HCT116 (cell line): ENCODE measurements around the gene SCN3A. TPM values are rescaled to one million over a fixed set of nuclear protein-coding genes. Genes with fewer than 3 reads are reported as not detected.

ENCODE experiments used
- ATAC-seq: fragments of 200-7000 bp; cut with Tn5 transposase; 2 replicates; pipeline ENCODE4 v1.9.1; 2020; ENCODE audit warnings: mild to moderate bottlenecking, moderate library complexity
- BruUV-seq: library from RNA; stranded (reverse); fragments of 400-500 nt; replicated peaks from 2 replicates; lab custom pipeline; 2021; lab: Mats Ljungman, UMichigan
- CTCF ChIA-PET: fragments of 300-600 bp; sonication (Branson Sonifier 250); formaldehyde crosslinking; loops from one replicate; lab custom pipeline; 2021; ENCODE audit warnings: antibody characterized with exemption; lab: Charles Lee
- POLR2A ChIA-PET: fragments of 300-600, 350-600 bp; sonication (Branson Sonifier 250); formaldehyde crosslinking; loops from one replicate; lab custom pipeline; 2021; ENCODE audit warnings: antibody characterized with exemption; lab: Charles Lee
- RAD21 ChIA-PET, 2 experiments: fragments of 300-600 bp; sonication (Branson Sonifier 250); formaldehyde crosslinking; loops; one replicate each; lab custom pipeline; 2023; ENCODE audit warnings: low total read pairs in 2 of 2; ENCODE audit not compliant: uncharacterized antibody in 2 of 2, unreplicated experiment in 2 of 2, low non-redundant PET in 1 of 2; lab: Charles Lee
- DNase-seq: peaks from one replicate; pipeline ENCODE4 v3.0.0-alpha.2; 2010; ENCODE audit warnings: low read depth, low spot score
- H2AFZ ChIP-seq: fragments of 200-600 bp; shearing (Covaris generic), sonication (generic); 2 replicates; pipeline ENCODE4 v1.6.1; 2017; ENCODE audit warnings: low read depth, mixed run types, mixed read lengths, antibody characterized with exemption, low read length; ENCODE audit not compliant: poor library complexity, severe bottlenecking
- H3K27ac ChIP-seq: 2 replicates; pipeline ENCODE4 v1.5.1; 2012; ENCODE audit warnings: low read depth, low read length
- H3K27me3 ChIP-seq: fragments of 200-600 bp; sonication (generic); 2 replicates; pipeline ENCODE4 v1.6.1; 2016; ENCODE audit warnings: mixed run types, low read length, mixed read lengths; ENCODE audit not compliant: insufficient read depth
- H3K36me3 ChIP-seq, 2 experiments: fragments of 200-500 bp in 1 of 2; fragments of 200-600 bp in 1 of 2; sonication (Bioruptor generic) in 1 of 2; sonication (generic) in 1 of 2; 2 replicates each; pipeline versions ENCODE4 v1.5.1 to v1.6.1; 2014 to 2016; ENCODE audit warnings: low read length in 2 of 2, inconsistent platforms in 1 of 2, mixed read lengths in 1 of 2, mixed run types in 1 of 2; ENCODE audit not compliant: insufficient read depth in 2 of 2, control insufficient read depth in 1 of 2
- H3K4me1 ChIP-seq, 2 experiments: fragments of 200-600 bp in 1 of 2; sonication (generic) in 1 of 2; 2 replicates each; pipeline versions ENCODE4 v1.5.1 to v1.6.1; 2012 to 2017; ENCODE audit warnings: low read length in 2 of 2, inconsistent platforms in 1 of 2, mild to moderate bottlenecking in 1 of 2, mixed read lengths in 1 of 2, mixed run types in 1 of 2, moderate library complexity in 1 of 2; ENCODE audit not compliant: insufficient read depth in 2 of 2, control insufficient read depth in 1 of 2
- H3K4me2 ChIP-seq: fragments of 200-600 bp; sonication (generic); 2 replicates; pipeline ENCODE4 v1.6.1; 2017; ENCODE audit warnings: mixed run types, low read length, mixed read lengths
- H3K4me3 ChIP-seq, 2 experiments: fragments of 200-600 bp in 1 of 2; sonication (generic) in 1 of 2; replicated peaks in 1 of 2; 2 replicates each; pipeline ENCODE4 v1.5.1; 2011 to 2016; ENCODE audit warnings: low read length in 2 of 2, control low read depth in 1 of 2, low read depth in 1 of 2, mild to moderate bottlenecking in 1 of 2, mixed read lengths in 1 of 2, mixed run types in 1 of 2
- H3K79me2 ChIP-seq: fragments of 200-600 bp; sonication (generic); 2 replicates; pipeline ENCODE4 v1.6.1; 2017; ENCODE audit warnings: mild to moderate bottlenecking, mixed run types, low read length, moderate library complexity, mixed read lengths; ENCODE audit not compliant: insufficient read depth
- H3K9ac ChIP-seq: fragments of 200-600 bp; sonication (generic); 2 replicates; pipeline ENCODE4 v1.6.1; 2016; ENCODE audit warnings: low read length, mixed read lengths
- H3K9me2 ChIP-seq: fragments of 200-600 bp; sonication (generic), shearing (Covaris generic); 2 replicates; pipeline ENCODE4 v1.6.1; 2017; ENCODE audit warnings: mixed run types, mild to moderate bottlenecking, moderate library complexity; ENCODE audit not compliant: insufficient read depth
- H3K9me3 ChIP-seq, 2 experiments: fragments of 200-500 bp in 1 of 2; fragments of 200-600 bp in 1 of 2; sonication (Bioruptor generic) in 1 of 2; sonication (generic) in 1 of 2; 2 replicates each; pipeline ENCODE4 v1.6.1; 2014 to 2017; ENCODE audit warnings: low read length in 2 of 2, mixed read lengths in 2 of 2, inconsistent platforms in 1 of 2, low read depth in 1 of 2, mild to moderate bottlenecking in 1 of 2, mixed run types in 1 of 2, moderate library complexity in 1 of 2; ENCODE audit not compliant: control insufficient read depth in 1 of 2, insufficient read depth in 1 of 2
- H4K20me1 ChIP-seq: fragments of 200-600 bp; sonication (generic), shearing (Covaris generic); 2 replicates; pipeline ENCODE4 v1.6.1; 2017; ENCODE audit warnings: mixed run types, mild to moderate bottlenecking, moderate library complexity; ENCODE audit not compliant: insufficient read depth
- JUND ChIP-seq: IDR thresholded peaks from 2 replicates; pipeline ENCODE4 v1.6.1; 2012
- POLR2AphosphoS5 ChIP-seq: IDR thresholded peaks from 2 replicates; pipeline ENCODE4 v1.6.1; 2011; ENCODE audit warnings: mild to moderate bottlenecking, low read depth, low read length, moderate library complexity
- RAD21 ChIP-seq: IDR thresholded peaks from 2 replicates; pipeline ENCODE4 v1.6.1; 2012; ENCODE audit warnings: low read depth, mild to moderate bottlenecking
- REST ChIP-seq: IDR thresholded peaks from 2 replicates; pipeline ENCODE4 v1.6.1; 2012; ENCODE audit warnings: low read depth
- intact Hi-C: fragments of 100-400 bp; cut with micrococcal nuclease; formaldehyde crosslinking; loops from 2 replicates; pipeline ENCODE4 v1.10.0; 2022
- total RNA-seq: library from RNA; stranded (reverse); gene quantifications from one replicate; pipeline ENCODE4 v1.2.1, GENCODE V29; 2021; ENCODE audit not compliant: unreplicated experiment

The SCN3A gene
- total RNA-seq, 1 experiment from 2014 or later, result not detected

DNA sequence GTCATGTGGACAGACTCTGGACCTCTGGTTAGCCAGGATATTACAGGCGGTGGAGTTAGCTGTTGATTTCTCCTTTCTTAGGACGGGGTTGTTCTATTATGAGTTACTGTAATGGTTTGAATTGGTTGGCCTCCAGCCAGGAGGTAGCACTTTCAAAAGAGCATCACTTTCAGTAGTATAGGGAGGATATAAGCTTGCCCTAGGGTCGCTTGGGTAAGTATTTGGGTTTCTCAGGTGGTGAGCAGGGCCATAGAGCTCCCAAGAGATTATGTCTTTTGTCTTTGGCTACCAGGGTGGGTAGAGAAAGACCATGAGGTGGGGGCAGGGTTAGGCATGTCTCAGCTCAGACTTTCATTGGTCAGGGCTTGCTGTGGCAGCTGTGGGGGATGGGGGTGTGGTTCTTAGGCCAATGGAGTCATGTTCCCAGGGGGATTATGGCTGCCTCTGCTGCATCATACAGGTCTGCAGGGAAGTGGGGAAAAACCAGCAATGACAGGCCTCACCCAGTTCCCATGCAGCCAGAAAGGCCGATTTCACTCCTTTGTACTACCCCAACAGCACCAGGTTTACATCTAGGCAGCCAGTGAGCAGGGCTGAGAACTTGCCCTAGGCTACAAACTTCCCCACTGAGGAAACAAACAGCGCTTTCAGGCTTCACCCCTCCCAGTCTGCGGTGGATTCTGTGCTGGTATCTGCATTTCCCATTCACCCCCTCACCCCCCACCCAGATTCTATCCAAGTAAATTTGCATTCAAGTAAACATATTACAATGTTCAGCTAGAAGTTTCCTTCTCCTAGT lies 159.1 kb downstream of the SCN3A start:
- no peaks in the 10 kb centered on the region for H3K4me1 ChIP-seq
- H4K20me1 ChIP-seq, result no peaks in the 10 kb centered on the region
- no peak for TF ChIP-seq REST
- no peak for TF ChIP-seq POLR2AphosphoS5
- TF ChIP-seq RAD21, result no peak
- TF ChIP-seq JUND, result no peak
- intact Hi-C loops, result no loop called here
- no peak overlapping the region for H3K27ac ChIP-seq
- no peaks in the 10 kb centered on the region for H3K36me3 ChIP-seq
- ChIA-PET CTCF (no interaction called here), RAD21 (no interaction called here), POLR2A (no interaction called here)
- DNase-seq, result no peak
- no peak for ATAC-seq
- H3K4me2 ChIP-seq, result no peak overlapping the region
- no peaks in the 10 kb centered on the region for H3K9me3 ChIP-seq
- H3K4me3 ChIP-seq, result no peak overlapping the region
- no peaks in the 10 kb centered on the region for H3K79me2 ChIP-seq
- no peaks in the 10 kb centered on the region for H3K9me2 ChIP-seq
- peaks cover 5% of the 10 kb centered on the region; the same call in 1 of the 2 replicates for H3K27me3 ChIP-seq
- H2AFZ ChIP-seq, result no peak overlapping the region
- BruUV-seq, result no TSS peak
- H3K9ac ChIP-seq, result no peak overlapping the region

Other genes starting within 250 kb of the SCN3A start
- not detected for gene SLC38A11, start 248.5 kb downstream of the SCN3A start, total RNA-seq
- 0.25 TPM for gene SCN2A, start 35.4 kb upstream of the SCN3A start, total RNA-seq